ENCODE results near the gene MTCH2.
"Not testable (repeated sequence)": the region's sequence is repeated elsewhere in the genome, so short reads cannot be mapped to it uniquely, and the experiment has no call there.

Gene MTCH2

GRCh38 chr11:47645500-47645899 is 3.1 kb upstream of the MTCH2 start:
- no peak for TF ChIP-seq CTCF (IDR thresholded peaks at IDR 0.05; ENCODE audit: extremely low read depth, insufficient read depth, missing control alignments)
- in situ Hi-C loops (cut with MboI; ENCODE audit: low pct_unique_long_range_greater_than_20kb, low sequenced_read_pairs, unreplicated experiment): no loop called here
- no peak for DNase-seq (ENCODE audit: low spot score)

- in situ Hi-C loops (cut with MboI; ENCODE audit: low pct_unique_long_range_greater_than_20kb, low sequenced_read_pairs, unreplicated experiment): no loop called here
Measured at GRCh38 chr11:47641600-47642098, 710 bp downstream of the MTCH2 start.

GRCh38 chr11:47640506-47640905 is 1.9 kb downstream of the MTCH2 start:
- DNase-seq (ENCODE audit: low spot score); in situ Hi-C loops (cut with MboI; ENCODE audit: low pct_unique_long_range_greater_than_20kb, low sequenced_read_pairs, unreplicated experiment): not testable (repeated sequence)

More at GRCh38 chr11:47641600-47642098, 710 bp downstream of the MTCH2 start:
- TF ChIP-seq CTCF (IDR thresholded peaks at IDR 0.05; ENCODE audit: extremely low read depth, insufficient read depth, missing control alignments): no peak
- no peak for DNase-seq (ENCODE audit: low spot score)

GRCh38 chr11:47636331-47636730 is 6.0 kb downstream of the MTCH2 start:
- in situ Hi-C loops (cut with MboI; ENCODE audit: low pct_unique_long_range_greater_than_20kb, low sequenced_read_pairs, unreplicated experiment); DNase-seq (ENCODE audit: low spot score): not testable (repeated sequence)

GRCh38 chr11:47631473-47631872 is 10.9 kb downstream of the MTCH2 start:
- in situ Hi-C loops (cut with MboI; ENCODE audit: low pct_unique_long_range_greater_than_20kb, low sequenced_read_pairs, unreplicated experiment): no loop called here
- TF ChIP-seq CTCF (IDR thresholded peaks at IDR 0.05; ENCODE audit: extremely low read depth, insufficient read depth, missing control alignments): no peak
- DNase-seq (ENCODE audit: low spot score): no peak

- no peak for TF ChIP-seq CTCF (IDR thresholded peaks at IDR 0.05; ENCODE audit: extremely low read depth, insufficient read depth, missing control alignments)
- in situ Hi-C loops (cut with MboI; ENCODE audit: low pct_unique_long_range_greater_than_20kb, low sequenced_read_pairs, unreplicated experiment): no loop called here
- DNase-seq (ENCODE audit: low spot score): no peak
Measured at GRCh38 chr11:47628026-47628425, 14.3 kb downstream of the MTCH2 start.

GRCh38 chr11:47626234-47626633 is 16.1 kb downstream of the MTCH2 start:
- no peak for DNase-seq (ENCODE audit: low spot score)
- TF ChIP-seq CTCF (IDR thresholded peaks at IDR 0.05; ENCODE audit: extremely low read depth, insufficient read depth, missing control alignments): no peak
- in situ Hi-C loops (cut with MboI; ENCODE audit: low pct_unique_long_range_greater_than_20kb, low sequenced_read_pairs, unreplicated experiment): no loop called here

GRCh38 chr11:47620836-47621378 is 21.5 kb downstream of the MTCH2 start:
- TF ChIP-seq CTCF (IDR thresholded peaks at IDR 0.05; ENCODE audit: extremely low read depth, insufficient read depth, missing control alignments): no peak
- in situ Hi-C loops (cut with MboI; ENCODE audit: low pct_unique_long_range_greater_than_20kb, low sequenced_read_pairs, unreplicated experiment): no loop called here
- DNase-seq (ENCODE audit: low spot score): no peak
